GM18861 (cell line): Measurements from ENCODE around the gene TRIP13.
"Not testable (repeated sequence)": the region's sequence is repeated elsewhere in the genome, so short reads cannot be mapped to it uniquely, and the experiment has no call there.

Experiments used
- ATAC-seq: cut with Tn5 transposase; IDR thresholded peaks from one replicate; pipeline ENCODE4 v1.9.1; 2021; ENCODE audit not compliant: unreplicated experiment

The TRIP13 gene

GRCh38 chr5:892394-893136 lies at the start of gene TRIP13, which contains the start of gene BRD9:
TSS of gene TRIP13 (plus strand) at chr5:892884. CDS start at chr5:892999, 115 bp downstream.
TSS of gene BRD9 (minus strand) at chr5:892801. CDS start at chr5:892657, 144 bp downstream.
- peak; percentile 95 for ATAC-seq

GRCh38 chr5:843371-843770 lies 49.3 kb upstream of the TRIP13 start:
- not testable (repeated sequence) for ATAC-seq

- ATAC-seq = not testable (repeated sequence)
Measured at GRCh38 chr5:843926-844325, 48.8 kb upstream of the TRIP13 start.

- not testable (repeated sequence) for ATAC-seq
Measured at GRCh38 chr5:844426-844825, 48.3 kb upstream of the TRIP13 start.

- not testable (repeated sequence) for ATAC-seq
Measured at GRCh38 chr5:845031-845675, 47.5 kb upstream of the TRIP13 start.

- ATAC-seq = not testable (repeated sequence)
Measured at GRCh38 chr5:845676-846601, 46.7 kb upstream of the TRIP13 start.

- ATAC-seq = not testable (repeated sequence)
Measured at GRCh38 chr5:846602-847091, 46.0 kb upstream of the TRIP13 start.

- not testable (repeated sequence) for ATAC-seq
Measured at GRCh38 chr5:847212-847611, 45.5 kb upstream of the TRIP13 start.

- not testable (repeated sequence) for ATAC-seq
Measured at GRCh38 chr5:847736-848135, 44.9 kb upstream of the TRIP13 start.

- ATAC-seq = no peak
Measured at GRCh38 chr5:848671-849111, 44.0 kb upstream of the TRIP13 start.

GRCh38 chr5:849651-850301 lies 42.9 kb upstream of the TRIP13 start:
- ATAC-seq = no peak

GRCh38 chr5:850511-851006 lies 42.1 kb upstream of the TRIP13 start, which contains the start of gene ZDHHC11:
TSS of gene ZDHHC11 (minus strand) at chr5:850986. CDS start at chr5:850602, 384 bp downstream.
- ATAC-seq = no peak

GRCh38 chr5:851076-851475 lies 41.6 kb upstream of the TRIP13 start:
- ATAC-seq = no peak

- ATAC-seq = no peak
Measured at GRCh38 chr5:851553-851952, 41.1 kb upstream of the TRIP13 start.

- no peak for ATAC-seq
Measured at GRCh38 chr5:852018-852417, 40.7 kb upstream of the TRIP13 start.

- ATAC-seq = no peak
Measured at GRCh38 chr5:852431-853401, 40.0 kb upstream of the TRIP13 start.

GRCh38 chr5:853416-854090 lies 39.1 kb upstream of the TRIP13 start:
- ATAC-seq = not testable (repeated sequence)

- no peak for ATAC-seq
Measured at GRCh38 chr5:854217-854616, 38.5 kb upstream of the TRIP13 start.
